GM23338 (cell line): ENCODE data around the gene SETD1B. TPM values are rescaled to one million over a fixed set of nuclear protein-coding genes. Genes with fewer than 3 reads are reported as not detected.

ENCODE experiments used
- ATAC-seq: fragments of 200-7000 bp; cut with Tn5 transposase; 3 replicates; pipeline ENCODE4 v1.9.1; 2020
- DNase-seq: peaks from one replicate; pipeline ENCODE4 v3.0.0-alpha.2; 2015; ENCODE audit warnings: low spot score
- H2AFZ ChIP-seq: fragments of 200-600 bp; sonication (generic); 2 replicates; pipeline ENCODE4 v1.8.0; 2016; ENCODE audit warnings: antibody characterized with exemption, mild to moderate bottlenecking, moderate library complexity
- H3F3A ChIP-seq: fragments of 200-600 bp; sonication (generic); replicated peaks from 2 replicates; pipeline ENCODE4 v1.8.0; 2017; ENCODE audit warnings: antibody characterized with exemption, mixed run types, low read depth
- H3K27ac ChIP-seq: fragments of 200-600 bp; sonication (generic); 2 replicates; pipeline ENCODE4 v1.6.1; 2016; ENCODE audit warnings: low read depth
- H3K27me3 ChIP-seq: fragments of 200-600 bp; sonication (generic); 2 replicates; pipeline ENCODE4 v1.8.0; 2016; ENCODE audit warnings: mild to moderate bottlenecking, mixed run types, moderate library complexity; ENCODE audit not compliant: insufficient read depth
- H3K36me3 ChIP-seq: fragments of 200-600 bp; sonication (generic); 2 replicates; pipeline ENCODE4 v1.8.0; 2016; ENCODE audit warnings: mild to moderate bottlenecking; ENCODE audit not compliant: insufficient read depth
- H3K4me1 ChIP-seq: fragments of 200-600 bp; sonication (generic); 2 replicates; pipeline ENCODE4 v1.8.0; 2016; ENCODE audit warnings: mild to moderate bottlenecking, moderate library complexity; ENCODE audit not compliant: insufficient read depth
- H3K4me2 ChIP-seq: fragments of 200-600 bp; sonication (generic); 2 replicates; pipeline ENCODE4 v1.7.1; 2017; ENCODE audit warnings: mixed run types
- H3K4me3 ChIP-seq: fragments of 200-600 bp; sonication (generic); 2 replicates; pipeline ENCODE4 v1.6.1; 2016; ENCODE audit warnings: mixed run types
- H3K79me2 ChIP-seq: fragments of 200-600 bp; sonication (generic); replicated peaks from 2 replicates; pipeline ENCODE4 v1.8.0; 2017; ENCODE audit warnings: mild to moderate bottlenecking; ENCODE audit not compliant: insufficient read depth
- H3K9me2 ChIP-seq: fragments of 200-600 bp; sonication (generic); 2 replicates; pipeline ENCODE4 v1.8.0; 2017; ENCODE audit not compliant: insufficient read depth
- H4K20me1 ChIP-seq: fragments of 200-600 bp; sonication (generic); replicated peaks from 2 replicates; pipeline ENCODE4 v1.8.0; 2017; ENCODE audit warnings: mild to moderate bottlenecking; ENCODE audit not compliant: insufficient read depth
- H3K27ac Mint-ChIP-seq: 2 replicates; pipeline ENCODE4 v1.8.0; 2020; ENCODE audit warnings: inconsistent platforms, mild to moderate bottlenecking, moderate library complexity, mixed read lengths
- H3K27me3 Mint-ChIP-seq: 3 replicates; pipeline ENCODE4 v1.8.0; 2022; ENCODE audit warnings: low read depth, mild to moderate bottlenecking, moderate library complexity, mixed read lengths, inconsistent platforms; ENCODE audit not compliant: insufficient read depth, poor library complexity
- H3K36me3 Mint-ChIP-seq: 3 replicates; pipeline ENCODE4 v1.8.0; 2021; ENCODE audit warnings: low read depth, mild to moderate bottlenecking, inconsistent platforms, moderate library complexity, mixed read lengths
- H3K4me1 Mint-ChIP-seq: 3 replicates; pipeline ENCODE4 v1.8.0; 2020; ENCODE audit warnings: mild to moderate bottlenecking, inconsistent platforms, mixed read lengths
- H3K4me3 Mint-ChIP-seq: 3 replicates; pipeline ENCODE4 v1.8.0; 2021; ENCODE audit warnings: moderate library complexity, mild to moderate bottlenecking, inconsistent platforms, mixed read lengths
- H3K9me3 Mint-ChIP-seq: 3 replicates; pipeline ENCODE4 v1.8.0; 2020; ENCODE audit warnings: moderate library complexity, mild to moderate bottlenecking, inconsistent platforms, mixed read lengths
- CREB1 ChIP-seq: fragments of 250-450 bp; sonication (Bioruptor Pico); IDR thresholded peaks from 2 replicates; pipeline ENCODE4 v1.5.0; 2020; ENCODE audit warnings: low read depth, mild to moderate bottlenecking, moderate library complexity
- NANOG ChIP-seq: IDR thresholded peaks from 2 replicates; pipeline ENCODE4 v1.6.1; 2016; ENCODE audit warnings: antibody characterized with exemption, borderline replicate concordance
- POLR2AphosphoS5 ChIP-seq: IDR thresholded peaks from 2 replicates; pipeline ENCODE4 v1.6.1; 2016; ENCODE audit warnings: antibody characterized with exemption, low read depth
- STAT1 ChIP-seq: IDR thresholded peaks from one replicate; pipeline ENCODE4 v1.6.1; 2016; ENCODE audit warnings: antibody characterized with exemption; ENCODE audit not compliant: unreplicated experiment
- ZNF114 ChIP-seq: fragments of 250-450 bp; sonication (Bioruptor Pico); IDR thresholded peaks from 2 replicates; pipeline ENCODE4 v1.5.0; 2020; ENCODE audit warnings: mild to moderate bottlenecking, moderate library complexity
- ZNF331 ChIP-seq: fragments of 250-450 bp; sonication (Bioruptor Pico); IDR thresholded peaks from 2 replicates; pipeline ENCODE4 v1.5.0; 2020; ENCODE audit warnings: low read depth, mild to moderate bottlenecking, moderate library complexity
- polyA plus RNA-seq: library from polyadenylated mRNA; unstranded; fragments of >200 nt; fragmentation: Nextera tagmentation; extraction: Ambion mirVana; gene quantifications from 2 replicates; pipeline ENCODE4 v1.2.1, GENCODE V29; 2016
- total RNA-seq: library from RNA; depleted of rRNA; stranded (reverse); fragments of >200 nt; shearing (Covaris generic); gene quantifications from 2 replicates; pipeline ENCODE4 v1.2.3, GENCODE V29; 2014
- TF ChIP-seq, protein P1 (sequence below): fragments of 250-450 bp; sonication (Bioruptor Pico); IDR thresholded peaks from 2 replicates; pipeline ENCODE4 v1.5.0; 2020; ENCODE audit warnings: mild to moderate bottlenecking, moderate library complexity
- TF ChIP-seq, protein P2 (sequence below): IDR thresholded peaks from 2 replicates; pipeline ENCODE4 v1.6.1; 2016; ENCODE audit warnings: antibody characterized with exemption
- TF ChIP-seq, protein P3 (sequence below): IDR thresholded peaks from one replicate; pipeline ENCODE4 v1.6.1; 2018; ENCODE audit warnings: antibody characterized with exemption; ENCODE audit not compliant: unreplicated experiment

The SETD1B gene
- total and polyA plus RNA-seq, 2 experiments from 2014 or later: 3.1 to 8.7 TPM

- TF ChIP-seq STAT1 (no peak), ZNF331 (no peak), ZNF114 (CRISPR knock-in tag) (no peak), CREB1 (CRISPR knock-in tag) (no peak), POLR2AphosphoS5 (no peak), NANOG (no peak)
- TF ChIP-seq, protein P1, sequence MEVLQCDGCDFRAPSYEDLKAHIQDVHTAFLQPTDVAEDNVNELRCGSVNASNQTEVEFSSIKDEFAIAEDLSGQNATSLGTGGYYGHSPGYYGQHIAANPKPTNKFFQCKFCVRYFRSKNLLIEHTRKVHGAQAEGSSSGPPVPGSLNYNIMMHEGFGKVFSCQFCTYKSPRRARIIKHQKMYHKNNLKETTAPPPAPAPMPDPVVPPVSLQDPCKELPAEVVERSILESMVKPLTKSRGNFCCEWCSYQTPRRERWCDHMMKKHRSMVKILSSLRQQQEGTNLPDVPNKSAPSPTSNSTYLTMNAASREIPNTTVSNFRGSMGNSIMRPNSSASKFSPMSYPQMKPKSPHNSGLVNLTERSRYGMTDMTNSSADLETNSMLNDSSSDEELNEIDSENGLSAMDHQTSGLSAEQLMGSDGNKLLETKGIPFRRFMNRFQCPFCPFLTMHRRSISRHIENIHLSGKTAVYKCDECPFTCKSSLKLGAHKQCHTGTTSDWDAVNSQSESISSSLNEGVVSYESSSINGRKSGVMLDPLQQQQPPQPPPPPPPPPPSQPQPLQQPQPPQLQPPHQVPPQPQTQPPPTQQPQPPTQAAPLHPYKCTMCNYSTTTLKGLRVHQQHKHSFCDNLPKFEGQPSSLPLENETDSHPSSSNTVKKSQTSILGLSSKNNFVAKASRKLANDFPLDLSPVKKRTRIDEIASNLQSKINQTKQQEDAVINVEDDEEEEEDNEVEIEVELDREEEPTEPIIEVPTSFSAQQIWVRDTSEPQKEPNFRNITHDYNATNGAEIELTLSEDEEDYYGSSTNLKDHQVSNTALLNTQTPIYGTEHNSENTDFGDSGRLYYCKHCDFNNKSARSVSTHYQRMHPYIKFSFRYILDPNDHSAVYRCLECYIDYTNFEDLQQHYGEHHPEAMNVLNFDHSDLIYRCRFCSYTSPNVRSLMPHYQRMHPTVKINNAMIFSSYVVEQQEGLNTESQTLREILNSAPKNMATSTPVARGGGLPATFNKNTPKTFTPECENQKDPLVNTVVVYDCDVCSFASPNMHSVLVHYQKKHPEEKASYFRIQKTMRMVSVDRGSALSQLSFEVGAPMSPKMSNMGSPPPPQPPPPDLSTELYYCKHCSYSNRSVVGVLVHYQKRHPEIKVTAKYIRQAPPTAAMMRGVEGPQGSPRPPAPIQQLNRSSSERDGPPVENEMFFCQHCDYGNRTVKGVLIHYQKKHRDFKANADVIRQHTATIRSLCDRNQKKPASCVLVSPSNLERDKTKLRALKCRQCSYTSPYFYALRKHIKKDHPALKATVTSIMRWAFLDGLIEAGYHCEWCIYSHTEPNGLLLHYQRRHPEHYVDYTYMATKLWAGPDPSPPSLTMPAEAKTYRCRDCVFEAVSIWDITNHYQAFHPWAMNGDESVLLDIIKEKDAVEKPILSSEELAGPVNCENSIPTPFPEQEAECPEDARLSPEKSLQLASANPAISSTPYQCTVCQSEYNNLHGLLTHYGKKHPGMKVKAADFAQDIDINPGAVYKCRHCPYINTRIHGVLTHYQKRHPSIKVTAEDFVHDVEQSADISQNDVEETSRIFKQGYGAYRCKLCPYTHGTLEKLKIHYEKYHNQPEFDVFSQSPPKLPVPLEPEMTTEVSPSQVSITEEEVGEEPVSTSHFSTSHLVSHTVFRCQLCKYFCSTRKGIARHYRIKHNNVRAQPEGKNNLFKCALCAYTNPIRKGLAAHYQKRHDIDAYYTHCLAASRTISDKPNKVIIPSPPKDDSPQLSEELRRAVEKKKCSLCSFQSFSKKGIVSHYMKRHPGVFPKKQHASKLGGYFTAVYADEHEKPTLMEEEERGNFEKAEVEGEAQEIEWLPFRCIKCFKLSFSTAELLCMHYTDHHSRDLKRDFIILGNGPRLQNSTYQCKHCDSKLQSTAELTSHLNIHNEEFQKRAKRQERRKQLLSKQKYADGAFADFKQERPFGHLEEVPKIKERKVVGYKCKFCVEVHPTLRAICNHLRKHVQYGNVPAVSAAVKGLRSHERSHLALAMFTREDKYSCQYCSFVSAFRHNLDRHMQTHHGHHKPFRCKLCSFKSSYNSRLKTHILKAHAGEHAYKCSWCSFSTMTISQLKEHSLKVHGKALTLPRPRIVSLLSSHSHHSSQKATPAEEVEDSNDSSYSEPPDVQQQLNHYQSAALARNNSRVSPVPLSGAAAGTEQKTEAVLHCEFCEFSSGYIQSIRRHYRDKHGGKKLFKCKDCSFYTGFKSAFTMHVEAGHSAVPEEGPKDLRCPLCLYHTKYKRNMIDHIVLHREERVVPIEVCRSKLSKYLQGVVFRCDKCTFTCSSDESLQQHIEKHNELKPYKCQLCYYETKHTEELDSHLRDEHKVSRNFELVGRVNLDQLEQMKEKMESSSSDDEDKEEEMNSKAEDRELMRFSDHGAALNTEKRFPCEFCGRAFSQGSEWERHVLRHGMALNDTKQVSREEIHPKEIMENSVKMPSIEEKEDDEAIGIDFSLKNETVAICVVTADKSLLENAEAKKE (CRISPR knock-in tag): no peak
- TF ChIP-seq, protein P2, sequence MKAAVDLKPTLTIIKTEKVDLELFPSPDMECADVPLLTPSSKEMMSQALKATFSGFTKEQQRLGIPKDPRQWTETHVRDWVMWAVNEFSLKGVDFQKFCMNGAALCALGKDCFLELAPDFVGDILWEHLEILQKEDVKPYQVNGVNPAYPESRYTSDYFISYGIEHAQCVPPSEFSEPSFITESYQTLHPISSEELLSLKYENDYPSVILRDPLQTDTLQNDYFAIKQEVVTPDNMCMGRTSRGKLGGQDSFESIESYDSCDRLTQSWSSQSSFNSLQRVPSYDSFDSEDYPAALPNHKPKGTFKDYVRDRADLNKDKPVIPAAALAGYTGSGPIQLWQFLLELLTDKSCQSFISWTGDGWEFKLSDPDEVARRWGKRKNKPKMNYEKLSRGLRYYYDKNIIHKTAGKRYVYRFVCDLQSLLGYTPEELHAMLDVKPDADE: no peak
- TF ChIP-seq, protein P3, sequence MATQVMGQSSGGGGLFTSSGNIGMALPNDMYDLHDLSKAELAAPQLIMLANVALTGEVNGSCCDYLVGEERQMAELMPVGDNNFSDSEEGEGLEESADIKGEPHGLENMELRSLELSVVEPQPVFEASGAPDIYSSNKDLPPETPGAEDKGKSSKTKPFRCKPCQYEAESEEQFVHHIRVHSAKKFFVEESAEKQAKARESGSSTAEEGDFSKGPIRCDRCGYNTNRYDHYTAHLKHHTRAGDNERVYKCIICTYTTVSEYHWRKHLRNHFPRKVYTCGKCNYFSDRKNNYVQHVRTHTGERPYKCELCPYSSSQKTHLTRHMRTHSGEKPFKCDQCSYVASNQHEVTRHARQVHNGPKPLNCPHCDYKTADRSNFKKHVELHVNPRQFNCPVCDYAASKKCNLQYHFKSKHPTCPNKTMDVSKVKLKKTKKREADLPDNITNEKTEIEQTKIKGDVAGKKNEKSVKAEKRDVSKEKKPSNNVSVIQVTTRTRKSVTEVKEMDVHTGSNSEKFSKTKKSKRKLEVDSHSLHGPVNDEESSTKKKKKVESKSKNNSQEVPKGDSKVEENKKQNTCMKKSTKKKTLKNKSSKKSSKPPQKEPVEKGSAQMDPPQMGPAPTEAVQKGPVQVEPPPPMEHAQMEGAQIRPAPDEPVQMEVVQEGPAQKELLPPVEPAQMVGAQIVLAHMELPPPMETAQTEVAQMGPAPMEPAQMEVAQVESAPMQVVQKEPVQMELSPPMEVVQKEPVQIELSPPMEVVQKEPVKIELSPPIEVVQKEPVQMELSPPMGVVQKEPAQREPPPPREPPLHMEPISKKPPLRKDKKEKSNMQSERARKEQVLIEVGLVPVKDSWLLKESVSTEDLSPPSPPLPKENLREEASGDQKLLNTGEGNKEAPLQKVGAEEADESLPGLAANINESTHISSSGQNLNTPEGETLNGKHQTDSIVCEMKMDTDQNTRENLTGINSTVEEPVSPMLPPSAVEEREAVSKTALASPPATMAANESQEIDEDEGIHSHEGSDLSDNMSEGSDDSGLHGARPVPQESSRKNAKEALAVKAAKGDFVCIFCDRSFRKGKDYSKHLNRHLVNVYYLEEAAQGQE: no peak
- H4K20me1 ChIP-seq: no peaks in the 10 kb centered on the region
- no peak overlapping the region for H3K4me2 ChIP-seq
- no peak overlapping the region for H3K4me3 ChIP-seq
- H3K4me1 ChIP-seq: peaks cover 22% of the 10 kb centered on the region
- peak overlapping the region; percentile 66; the same call in 1 of the 2 replicates for H3K27ac ChIP-seq
- ATAC-seq: no peak
- no peaks in the 10 kb centered on the region for H3K9me3 Mint-ChIP-seq
- H3K36me3 Mint-ChIP-seq: peaks cover 4% of the 10 kb centered on the region; the same call in 2 of the 3 replicates
- peaks cover 28% of the 10 kb centered on the region for H3K4me1 Mint-ChIP-seq
- H3K27me3 ChIP-seq: no peaks in the 10 kb centered on the region
- DNase-seq: no peak
- H3K79me2 ChIP-seq: no peaks in the 10 kb centered on the region
- no peak overlapping the region for H2AFZ ChIP-seq
- peak overlapping the region; percentile 44; the same call in 1 of the 2 replicates for H3K27ac Mint-ChIP-seq
- H3K27me3 Mint-ChIP-seq: peaks cover under 1% of the 10 kb centered on the region
- peaks cover 4% of the 10 kb centered on the region; the same call in 1 of the 2 replicates for H3F3A ChIP-seq
- no peaks in the 10 kb centered on the region for H3K36me3 ChIP-seq
- no peaks in the 10 kb centered on the region for H3K9me2 ChIP-seq
- no peak overlapping the region for H3K4me3 Mint-ChIP-seq
Measured at GRCh38 chr12:121770813-121771625, 32.8 kb upstream of the SETD1B start.
